ENCODE results near the gene PSMB10.

GRCh38 chr16:67942200-67942509 is 5.5 kb upstream of the PSMB10 start:
- TF ChIP-seq GATA3 (IDR thresholded peaks at IDR 0.05; ENCODE audit: low read depth, low read length) = no peak
- no peak for TF ChIP-seq GATA2 (IDR thresholded peaks at IDR 0.05; ENCODE audit: low read depth, low read length)
